GM21526 (cell line): ENCODE results near the gene BCKDK.

Experiments used
- ATAC-seq: cut with Tn5 transposase; IDR thresholded peaks from one replicate; pipeline ENCODE4 v1.9.1; 2021; ENCODE audit warnings: moderate library complexity; ENCODE audit not compliant: unreplicated experiment, low FRiP score

Gene BCKDK

DNA sequence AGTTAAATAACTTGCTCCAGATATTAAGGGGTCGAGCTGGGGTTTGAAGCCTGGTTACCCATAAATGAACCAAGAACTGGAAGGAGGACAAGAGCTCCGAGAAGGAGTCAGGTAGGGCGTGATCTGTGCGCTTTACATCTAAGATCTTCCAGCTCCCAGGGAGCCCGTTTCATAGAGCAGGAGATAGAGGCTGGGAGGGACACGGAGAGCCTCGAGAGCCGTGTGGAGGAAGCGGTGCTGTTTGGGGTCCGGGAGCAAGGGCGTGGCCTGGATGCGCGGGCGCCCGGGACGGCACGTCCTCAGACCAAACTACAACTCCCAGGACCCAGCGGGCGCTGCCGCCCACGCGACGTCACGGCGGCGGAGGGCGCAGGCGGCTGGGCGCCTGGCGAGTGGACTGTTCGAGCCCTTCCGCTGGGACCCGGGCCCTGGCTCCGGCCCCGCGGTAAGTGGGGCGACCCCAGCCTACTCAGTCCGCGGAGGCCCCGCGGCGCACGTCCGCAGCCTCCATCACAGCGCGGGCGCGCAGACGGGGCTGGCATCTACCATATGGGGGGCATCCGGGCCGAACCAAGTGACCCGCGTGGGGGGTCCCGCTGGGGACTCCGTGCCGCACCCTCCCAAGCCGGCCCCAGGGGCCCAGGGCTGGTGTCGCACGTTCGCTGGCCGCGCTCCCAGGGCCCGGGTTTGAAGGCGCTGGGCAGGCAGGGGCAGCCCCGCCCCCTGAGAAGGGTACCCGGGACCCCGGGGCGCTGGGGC lies at the start of gene BCKDK:
TSS of gene BCKDK (plus strand) at position 352 of the 759 bp plus-strand sequence. CDS start 838 bp downstream, outside the sequence.
- peak; percentile 59 for ATAC-seq

- no peak for ATAC-seq
Measured at GRCh38 chr16:31061126-31061812, 46.9 kb upstream of the BCKDK start.

- ATAC-seq = no peak
Measured at GRCh38 chr16:31061813-31062440, 46.3 kb upstream of the BCKDK start.

- ATAC-seq = no peak
Measured at GRCh38 chr16:31063495-31063842, 44.7 kb upstream of the BCKDK start.

GRCh38 chr16:31063843-31064611 lies 44.2 kb upstream of the BCKDK start:
- no peak for ATAC-seq

DNA sequence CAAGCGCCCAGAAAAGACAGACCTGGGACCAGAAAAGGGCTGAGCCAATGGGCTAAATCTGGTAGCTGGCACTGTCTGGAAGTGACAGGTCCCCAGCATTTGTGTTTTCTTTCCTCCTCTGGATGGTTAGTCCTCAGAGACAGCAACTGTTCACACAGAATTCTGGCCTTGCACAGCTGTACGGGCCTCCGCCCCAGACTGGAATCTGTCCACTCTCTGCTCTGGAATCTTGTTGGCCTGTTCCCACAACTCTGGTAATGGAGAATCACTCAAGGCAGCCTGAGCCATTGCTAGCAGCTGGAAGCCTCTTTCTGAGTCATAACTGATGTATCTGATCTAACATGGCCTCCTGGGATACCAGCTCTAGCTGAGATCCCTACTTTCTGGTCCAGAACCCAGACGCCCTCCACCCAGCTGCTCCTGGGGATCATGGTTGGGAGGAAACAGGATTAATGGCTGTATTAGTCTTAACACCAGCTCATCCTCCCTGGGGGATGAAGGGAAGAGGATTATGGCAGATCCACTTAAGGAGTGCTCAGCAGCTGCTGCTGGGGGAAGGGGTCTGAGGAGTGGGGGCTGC lies 43.2 kb upstream of the BCKDK start:
- no peak for ATAC-seq

DNA sequence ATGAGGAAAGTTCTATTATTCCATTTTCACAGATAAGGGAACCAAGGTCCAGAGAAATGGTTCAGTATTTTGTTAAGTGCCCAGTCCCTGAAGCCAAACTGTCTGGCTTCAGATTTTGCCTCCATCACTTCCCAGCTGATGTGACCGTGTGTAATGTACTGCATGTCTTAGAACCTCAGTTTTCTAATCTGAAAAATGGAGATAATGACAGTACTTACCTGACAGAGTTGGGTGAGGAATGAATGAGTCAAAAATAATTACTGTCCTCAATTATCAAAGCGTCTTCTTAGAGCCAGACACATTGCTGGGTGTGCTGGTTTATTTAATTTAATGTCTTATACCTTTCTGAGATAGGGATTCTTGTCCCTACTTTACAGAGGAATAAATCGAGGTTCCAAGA lies 40.8 kb upstream of the BCKDK start:
- no peak for ATAC-seq

DNA sequence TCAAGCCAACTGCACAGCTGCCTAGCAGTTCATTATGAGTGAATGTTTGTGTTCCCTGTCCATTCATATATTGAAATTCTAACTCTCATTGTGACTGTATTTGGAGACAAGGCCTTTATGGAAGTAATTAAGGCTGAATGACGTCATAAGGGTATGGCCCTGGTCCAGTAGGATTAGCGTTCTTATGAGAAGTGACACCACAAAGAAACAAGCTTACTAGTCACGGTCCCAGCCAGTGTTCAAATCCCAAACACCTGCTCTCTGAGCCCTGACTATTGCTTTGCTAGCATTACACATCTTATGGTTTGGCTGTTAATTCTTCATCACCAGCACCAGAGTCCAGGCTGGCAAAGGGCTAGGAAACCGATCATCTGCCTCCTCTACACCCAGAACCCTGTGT lies 36.3 kb upstream of the BCKDK start:
- no peak for ATAC-seq

- peak; percentile 4 for ATAC-seq
Measured at GRCh38 chr16:31072540-31073141, 35.5 kb upstream of the BCKDK start.

DNA sequence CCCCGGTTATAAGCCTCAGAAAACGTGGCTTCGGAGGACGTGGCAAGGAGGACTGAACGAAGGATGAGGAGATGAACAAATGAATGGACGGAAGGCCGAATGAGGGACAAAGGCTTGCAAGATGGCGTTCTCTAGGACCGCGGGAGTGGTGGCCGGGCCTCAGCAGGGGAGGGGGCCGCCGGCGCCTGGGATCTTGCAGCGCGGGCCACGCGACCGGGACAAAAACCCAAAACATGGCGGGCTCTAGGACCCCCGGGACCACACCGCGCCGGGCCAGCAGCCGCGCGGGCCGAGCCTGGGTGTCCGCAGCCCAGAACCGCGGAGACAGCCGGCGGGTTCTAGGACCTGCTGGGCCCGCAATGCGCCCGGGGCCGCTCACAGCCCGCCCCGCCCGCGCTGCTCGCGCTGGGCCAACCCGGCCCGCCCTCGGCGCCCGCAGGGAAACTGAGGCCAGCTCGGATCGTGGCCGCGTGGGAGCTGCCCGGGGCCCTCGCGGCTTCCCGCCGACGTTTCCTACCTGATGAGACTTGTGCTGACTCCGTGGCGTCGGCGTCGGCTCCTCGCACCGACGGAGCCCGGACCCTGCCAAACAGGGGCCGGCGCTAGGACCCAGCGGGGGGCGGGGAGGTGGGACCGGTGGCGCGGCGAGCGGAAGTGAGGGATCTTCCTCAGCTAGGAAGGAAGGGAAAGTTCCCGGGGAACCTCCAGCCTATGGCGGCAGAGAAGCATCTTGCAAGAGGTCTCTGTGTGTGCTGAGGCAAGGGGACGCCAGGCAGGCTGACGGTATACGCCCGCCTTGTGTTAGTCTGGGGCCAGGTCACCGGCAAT lies 34.8 kb upstream of the BCKDK start:
- ATAC-seq = peak; percentile 44

- ATAC-seq = peak; percentile 55
Measured at GRCh38 chr16:31073970-31074813, 34.0 kb upstream of the BCKDK start, which contains the start of the genes ZNF646 and ZNF668. Gene ZNF646 (plus strand): TSS chr16:31074422. CDS start chr16:31076325, 1,903 bp downstream. Gene ZNF668 (minus strand): TSS chr16:31074240. CDS start chr16:31064459, 9,781 bp downstream.

DNA sequence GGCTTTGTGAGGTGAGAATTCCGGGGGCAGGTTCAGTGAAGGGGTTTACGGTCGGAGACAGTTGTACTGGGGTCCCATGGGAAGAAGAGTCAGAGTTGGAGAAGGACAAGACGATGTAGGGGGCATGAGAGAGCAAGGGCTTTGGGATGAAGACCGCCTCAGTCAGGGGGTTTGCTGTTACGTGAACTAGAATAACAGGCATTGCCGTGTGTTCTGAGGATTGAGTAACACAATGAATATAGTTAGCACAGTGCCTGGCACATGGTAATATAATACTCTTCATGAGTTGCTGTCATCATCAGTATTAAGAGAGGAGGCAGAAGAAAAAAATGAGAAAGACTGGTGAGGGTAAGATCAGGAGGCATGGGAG lies 33.4 kb upstream of the BCKDK start:
- no peak for ATAC-seq

GRCh38 chr16:31076319-31076718 lies 31.9 kb upstream of the BCKDK start:
- ATAC-seq = no peak

GRCh38 chr16:31077024-31077423 lies 31.2 kb upstream of the BCKDK start:
- ATAC-seq = no peak

GRCh38 chr16:31077592-31078396 lies 30.4 kb upstream of the BCKDK start:
- ATAC-seq = no peak

- ATAC-seq = no peak
Measured at GRCh38 chr16:31078597-31079341, 29.4 kb upstream of the BCKDK start.
